NOMO-1 treated with DMSO at 0.1 percent for 48 hours (cell line): ENCODE data around the gene SEBOX.

ENCODE experiments used
- DNase-seq: peaks from one replicate; lab custom pipeline; 2025; ENCODE audit not compliant: unreplicated experiment; lab: John Stamatoyannopoulos, UW

SEBOX gene

GRCh38 chr17:28394337-28395116, 29.5 kb upstream of the SEBOX start:
- DNase-seq: no peak

DNA sequence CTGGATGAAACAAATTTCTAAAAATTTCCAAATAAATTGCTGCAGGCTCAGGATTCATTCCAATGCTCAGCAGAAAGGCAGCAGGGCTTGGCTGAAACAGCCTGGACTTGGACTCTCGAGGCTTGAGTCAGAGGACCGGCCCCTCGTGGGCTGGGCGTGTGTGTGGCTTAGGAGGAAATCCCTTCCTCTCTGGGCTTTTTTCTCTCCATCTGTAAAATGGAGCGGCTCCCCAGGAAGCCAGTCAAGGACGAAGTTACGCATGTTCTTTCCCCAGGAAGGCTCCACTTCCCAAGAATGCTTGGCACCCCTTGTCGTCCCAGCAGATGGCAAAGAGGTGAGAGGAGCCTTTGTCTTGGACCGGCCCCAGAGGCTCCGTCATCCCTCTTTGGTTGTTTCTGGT, 27.5 kb upstream of the SEBOX start:
- DNase-seq: no peak

- no peak for DNase-seq
Observed at GRCh38 chr17:28391401-28391800, 26.4 kb upstream of the SEBOX start.

- DNase-seq: no peak
Observed at GRCh38 chr17:28390984-28391383, 26.0 kb upstream of the SEBOX start.

GRCh38 chr17:28390563-28390962, 25.6 kb upstream of the SEBOX start:
- DNase-seq: no peak

GRCh38 chr17:28390141-28390540, 25.1 kb upstream of the SEBOX start:
- no peak for DNase-seq

GRCh38 chr17:28388106-28388505, 23.1 kb upstream of the SEBOX start:
- DNase-seq: no peak

DNA sequence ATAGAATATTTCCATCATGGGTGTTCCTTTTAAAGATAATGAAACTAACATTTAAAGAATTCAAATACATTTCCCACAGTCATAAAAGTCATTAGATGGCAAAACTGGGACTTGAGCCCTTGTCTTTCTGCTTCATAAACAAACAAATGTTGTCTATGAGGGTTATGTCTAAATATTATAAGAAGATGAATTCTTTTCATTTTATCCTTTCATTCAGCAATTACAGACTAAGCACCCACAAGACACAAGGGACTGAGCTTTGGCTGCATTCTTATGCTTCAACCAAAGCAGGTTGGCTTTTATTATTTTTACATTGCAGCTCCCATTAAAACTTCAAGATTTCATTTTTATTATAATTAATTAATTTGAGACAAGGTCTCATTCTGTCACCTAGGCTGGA, 21.4 kb upstream of the SEBOX start:
- no peak for DNase-seq

GRCh38 chr17:28385406-28385805, 20.4 kb upstream of the SEBOX start:
- no peak for DNase-seq

- no peak for DNase-seq
Observed at GRCh38 chr17:28385037-28385400, 20.0 kb upstream of the SEBOX start.

DNA sequence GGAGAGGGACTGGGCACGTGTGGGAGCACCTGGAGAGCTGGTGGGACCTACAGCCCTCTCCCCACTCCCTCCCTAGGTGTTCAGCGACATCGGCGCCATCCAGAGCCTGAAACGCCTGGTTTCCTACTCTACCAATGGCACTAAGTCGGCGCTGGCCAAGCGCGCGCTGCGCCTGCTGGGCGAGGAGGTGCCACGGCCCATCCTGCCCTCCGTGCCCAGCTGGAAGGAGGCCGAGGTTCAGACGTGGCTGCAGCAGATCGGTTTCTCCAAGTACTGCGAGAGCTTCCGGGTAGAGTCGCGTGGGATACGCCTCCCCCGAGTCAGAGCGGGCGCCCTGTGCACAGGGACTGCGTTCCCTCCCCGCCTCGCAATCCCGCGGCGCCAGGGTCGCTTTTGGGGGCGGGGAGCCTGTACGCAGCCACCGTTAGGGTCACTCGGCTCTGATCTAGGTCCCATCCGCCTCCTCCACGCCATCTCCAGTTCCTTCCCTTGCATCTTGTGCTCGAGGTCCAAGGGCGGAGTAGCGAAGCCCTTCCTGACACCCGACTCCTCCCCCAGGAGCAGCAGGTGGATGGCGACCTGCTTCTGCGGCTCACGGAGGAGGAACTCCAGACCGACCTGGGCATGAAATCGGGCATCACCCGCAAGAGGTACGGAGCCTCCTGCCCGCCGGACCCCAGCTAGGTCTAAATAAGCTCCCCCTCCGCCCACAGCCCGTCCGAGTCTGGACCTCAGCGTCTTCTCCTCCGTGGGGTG, 19.5 kb upstream of the SEBOX start:
- peak; percentile 80 for DNase-seq

- no peak for DNase-seq
Observed at GRCh38 chr17:28381141-28381825, 16.3 kb upstream of the SEBOX start.

DNA sequence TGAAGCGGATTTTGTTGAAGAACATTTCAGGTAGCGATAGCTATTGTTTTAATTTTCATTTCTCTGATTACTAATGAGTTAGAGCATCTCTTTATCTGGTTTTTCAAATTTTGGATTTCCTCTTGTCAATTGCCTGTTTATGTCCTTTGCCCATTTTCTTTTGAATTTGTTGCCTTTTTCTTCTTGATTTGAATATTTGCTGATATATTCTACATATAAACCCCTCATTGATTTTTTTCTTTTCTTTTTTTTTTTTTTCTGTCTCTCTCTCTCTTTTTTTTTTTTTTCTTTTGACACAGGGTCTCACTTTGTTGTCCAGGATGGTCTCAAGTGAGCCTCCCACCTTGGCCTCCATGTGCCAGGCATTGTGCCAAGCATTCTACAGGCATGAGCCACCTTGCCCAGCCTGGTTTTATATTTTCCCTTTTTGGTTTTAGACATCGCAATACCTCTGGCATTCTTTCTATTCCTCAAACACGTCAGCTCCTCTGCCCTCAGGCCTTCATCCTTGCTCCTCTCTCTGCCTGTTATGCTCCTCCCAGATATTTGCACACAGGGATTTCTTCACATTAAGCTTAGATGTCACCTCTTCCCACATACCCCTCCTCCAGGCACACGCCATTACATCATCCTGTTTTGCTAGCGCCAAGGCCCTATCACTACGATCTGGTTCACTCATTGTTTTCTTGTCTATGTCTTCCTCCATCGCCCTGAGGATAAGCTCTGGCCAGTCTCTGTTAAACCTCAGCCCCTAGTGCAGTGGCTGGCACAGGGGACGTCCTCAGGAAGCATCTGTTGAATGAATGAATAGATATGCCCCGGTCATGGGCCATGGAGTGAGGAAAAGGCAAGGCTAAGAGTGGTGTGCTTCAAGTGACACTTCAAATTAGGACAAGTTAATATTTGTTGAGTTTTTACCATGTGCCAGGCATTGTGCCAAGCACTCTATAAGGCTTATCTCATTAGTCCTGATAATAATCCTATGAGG, 15.1 kb upstream of the SEBOX start:
- DNase-seq: no peak

DNA sequence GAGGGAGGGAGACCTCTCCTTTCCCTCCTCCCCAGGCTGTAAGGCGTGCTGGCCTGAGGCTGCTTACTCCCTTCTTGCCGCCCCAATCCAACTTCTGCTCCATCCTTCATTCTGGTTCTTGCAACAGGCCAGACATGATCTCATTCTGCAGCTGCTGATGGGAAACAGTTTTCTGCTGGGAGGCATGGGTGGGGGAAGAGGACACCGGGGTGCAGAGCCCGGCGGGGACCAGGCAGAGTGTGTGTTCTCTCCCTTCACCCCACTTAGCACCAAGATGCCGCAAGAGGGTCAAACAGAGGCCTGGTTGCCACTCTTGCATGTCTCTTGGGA, 7.9 kb upstream of the SEBOX start:
- DNase-seq: no peak

- DNase-seq: no peak
Observed at GRCh38 chr17:28372203-28372944, 7.4 kb upstream of the SEBOX start.

- no peak for DNase-seq
Observed at GRCh38 chr17:28371245-28372202, 6.5 kb upstream of the SEBOX start, which contains the start of gene SARM1. TSS of gene SARM1 (plus strand) at chr17:28371694. CDS start at chr17:28372033, 339 bp downstream.

GRCh38 chr17:28370744-28371103, 5.7 kb upstream of the SEBOX start:
- no peak for DNase-seq

- no peak for DNase-seq
Observed at GRCh38 chr17:28370035-28370743, 5.2 kb upstream of the SEBOX start, which contains the start of gene VTN. TSS of gene VTN (minus strand) at chr17:28370307. CDS start at chr17:28370203, 104 bp downstream.
